Measurements from ENCODE around the gene GDF15.
A peak's percentile ranks its signal among the peaks of the same experiment; 100 is the strongest.

- TF ChIP-seq CTCF (conservative IDR thresholded peaks at IDR 0.05): peak; percentile 96
- no peak for TF ChIP-seq EZH2 (IDR thresholded peaks at IDR 0.05; ENCODE audit: low read depth)
Observed at GRCh38 chr19:18385675-18386542, at the start of gene GDF15.

All from PC-9 (cell line).